ENCODE measurements around the gene NOS1. TPM values are rescaled to one million over a fixed set of nuclear protein-coding genes. Genes with fewer than 3 reads are reported as not detected.
A peak's percentile ranks its signal among the peaks of the same experiment; 100 is the strongest.

NOS1 gene
- total RNA-seq, 1 experiment from 2014 or later = not detected

DNA sequence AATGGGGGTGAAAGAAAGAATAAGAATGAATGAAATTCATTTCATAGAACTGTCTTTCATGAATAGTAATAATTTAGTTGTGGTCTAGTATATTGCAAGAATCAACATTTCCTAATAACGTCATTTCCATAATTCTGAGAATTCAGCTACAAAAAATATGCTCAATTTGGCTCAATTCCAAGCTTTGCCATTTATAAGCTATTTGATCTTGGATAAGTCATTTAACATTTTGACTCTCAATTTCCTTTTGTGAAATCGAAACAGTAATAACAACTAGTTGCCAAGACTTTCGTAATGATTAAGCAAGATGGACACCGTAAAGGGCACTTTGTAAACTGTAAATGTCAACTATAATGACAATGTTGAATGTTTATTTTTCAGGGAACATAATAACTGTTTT is 18.1 kb downstream of the NOS1 start:
- no peak for DNase-seq (ENCODE audit: low read depth, low spot score)
- in situ Hi-C loops (cut with HindIII; ENCODE audit: low pct_unique_long_range_greater_than_20kb, low sequenced_read_pairs) = no loop called here

DNA sequence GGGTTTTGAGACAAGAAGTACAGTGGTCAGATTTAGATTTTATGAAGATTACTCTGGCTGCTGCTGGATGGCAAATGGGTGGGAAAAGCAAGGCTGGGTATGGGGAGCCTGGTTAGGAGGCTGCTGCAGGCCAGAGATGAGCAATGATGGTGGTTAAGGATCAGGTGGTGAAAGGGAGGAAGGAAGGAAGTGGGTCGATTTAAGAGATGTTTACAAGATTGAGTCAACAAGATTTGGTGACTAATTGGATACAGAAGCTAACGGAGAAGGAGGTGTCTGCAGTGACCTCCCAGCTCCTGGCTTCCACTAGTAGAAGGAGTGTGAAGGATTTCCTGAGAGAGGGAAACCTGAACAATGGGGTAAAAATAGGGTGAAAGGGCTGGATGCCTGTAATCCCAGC is 18.7 kb downstream of the NOS1 start:
- no peak for DNase-seq (ENCODE audit: low read depth, low spot score)
- in situ Hi-C loops (cut with HindIII; ENCODE audit: low pct_unique_long_range_greater_than_20kb, low sequenced_read_pairs) = no loop called here

DNA sequence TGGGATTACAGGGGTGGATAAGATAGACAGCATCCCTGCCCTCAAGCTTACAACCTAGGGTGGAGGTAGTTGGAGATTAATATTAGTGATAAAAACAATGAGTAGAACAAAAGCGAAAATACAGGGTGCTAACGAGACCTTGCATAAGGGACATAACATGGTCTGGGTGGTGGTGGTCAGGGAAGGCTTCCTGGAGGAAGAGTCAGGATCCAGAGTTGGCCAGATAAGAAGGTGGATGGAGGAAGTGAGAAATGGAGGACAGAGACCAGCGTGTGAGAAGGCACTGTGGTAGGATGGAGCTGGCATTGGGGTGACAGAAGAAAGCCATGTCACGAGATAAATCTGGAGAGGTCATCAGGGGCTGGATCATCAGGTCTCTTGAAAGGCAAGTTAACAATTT is 19.2 kb downstream of the NOS1 start:
- no peak for DNase-seq (ENCODE audit: low read depth, low spot score)
- in situ Hi-C loops (cut with HindIII; ENCODE audit: low pct_unique_long_range_greater_than_20kb, low sequenced_read_pairs) = no loop called here

DNA sequence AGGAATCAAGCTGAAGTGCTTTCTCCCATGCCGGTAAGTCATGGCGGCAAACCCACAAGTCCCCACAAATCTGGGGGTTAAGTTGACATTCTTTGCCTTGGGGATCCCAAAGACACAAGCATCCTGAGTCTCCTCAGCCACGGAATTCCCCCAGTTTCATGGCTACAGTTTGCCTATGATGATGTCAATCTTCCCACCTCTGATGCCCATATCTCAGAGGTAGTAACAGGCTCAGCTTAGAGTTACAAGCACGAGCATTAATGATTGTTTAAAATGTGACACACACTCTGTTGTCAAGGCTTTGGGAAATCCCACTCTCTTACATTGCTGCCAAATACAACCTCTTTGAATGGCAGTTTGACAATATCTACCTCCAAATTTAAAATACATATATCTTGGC is 22.3 kb downstream of the NOS1 start:
- in situ Hi-C loops (cut with HindIII; ENCODE audit: low pct_unique_long_range_greater_than_20kb, low sequenced_read_pairs) = no loop called here
- no peak for DNase-seq (ENCODE audit: low read depth, low spot score)

DNA sequence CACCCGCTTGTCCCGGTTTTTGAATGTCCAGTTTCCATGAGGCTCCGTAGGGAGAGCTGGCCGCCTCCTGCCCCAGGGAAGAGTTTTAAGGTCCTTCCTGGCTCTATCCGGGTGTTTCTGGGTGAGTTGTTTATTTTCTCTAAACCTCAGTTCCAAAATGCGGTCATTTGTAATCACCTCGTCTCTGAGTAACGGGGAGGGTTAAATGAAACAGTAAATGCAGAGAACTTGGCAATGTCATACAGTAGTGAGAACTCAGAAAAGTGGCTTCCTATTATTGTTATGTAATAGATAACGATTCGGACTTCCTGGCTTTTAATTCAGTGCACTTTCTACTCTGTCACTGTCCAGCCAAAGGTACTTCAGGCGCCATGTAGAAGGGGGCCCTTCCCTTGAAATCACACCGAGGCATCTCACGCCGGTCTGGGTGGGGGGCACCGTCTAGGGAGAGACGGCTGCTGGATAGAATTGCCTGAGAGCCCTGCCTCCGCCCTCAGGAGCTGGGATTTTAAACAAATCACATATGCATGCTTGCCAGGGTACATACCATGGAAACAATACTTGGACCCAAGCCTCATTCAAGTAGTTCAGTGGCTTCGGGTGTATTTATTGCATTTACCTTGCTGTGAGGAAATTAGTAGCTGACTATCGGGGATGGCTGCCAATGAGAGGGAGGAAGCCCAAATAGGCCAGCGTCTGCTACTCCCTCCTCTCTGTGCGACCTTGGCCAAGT is 26.4 kb downstream of the NOS1 start:
- DNase-seq (ENCODE audit: low read depth, low spot score) = no peak
- in situ Hi-C loops (cut with HindIII; ENCODE audit: low pct_unique_long_range_greater_than_20kb, low sequenced_read_pairs) = no loop called here

DNA sequence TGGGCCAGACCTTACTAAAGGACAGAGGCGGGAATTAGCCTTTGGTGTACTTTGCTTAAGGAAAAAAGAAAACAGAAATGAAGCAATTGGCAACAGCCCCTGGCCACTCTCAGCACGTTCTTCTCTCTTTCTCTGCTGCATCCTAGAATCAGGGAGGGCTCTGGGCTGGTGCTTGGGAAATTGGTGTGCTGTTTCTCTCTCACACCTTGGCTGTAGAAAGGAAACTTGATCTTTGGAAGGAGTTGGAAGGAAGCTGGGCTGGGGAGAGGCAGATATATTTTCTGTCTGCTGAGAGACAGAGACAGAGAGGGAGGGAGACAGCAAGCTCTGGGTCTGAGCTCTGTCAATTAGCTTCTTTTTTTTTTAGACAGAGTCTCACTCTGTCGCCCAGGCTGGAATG is 27.4 kb downstream of the NOS1 start:
- in situ Hi-C loops (cut with HindIII; ENCODE audit: low pct_unique_long_range_greater_than_20kb, low sequenced_read_pairs) = no loop called here
- no peak for DNase-seq (ENCODE audit: low read depth, low spot score)

DNA sequence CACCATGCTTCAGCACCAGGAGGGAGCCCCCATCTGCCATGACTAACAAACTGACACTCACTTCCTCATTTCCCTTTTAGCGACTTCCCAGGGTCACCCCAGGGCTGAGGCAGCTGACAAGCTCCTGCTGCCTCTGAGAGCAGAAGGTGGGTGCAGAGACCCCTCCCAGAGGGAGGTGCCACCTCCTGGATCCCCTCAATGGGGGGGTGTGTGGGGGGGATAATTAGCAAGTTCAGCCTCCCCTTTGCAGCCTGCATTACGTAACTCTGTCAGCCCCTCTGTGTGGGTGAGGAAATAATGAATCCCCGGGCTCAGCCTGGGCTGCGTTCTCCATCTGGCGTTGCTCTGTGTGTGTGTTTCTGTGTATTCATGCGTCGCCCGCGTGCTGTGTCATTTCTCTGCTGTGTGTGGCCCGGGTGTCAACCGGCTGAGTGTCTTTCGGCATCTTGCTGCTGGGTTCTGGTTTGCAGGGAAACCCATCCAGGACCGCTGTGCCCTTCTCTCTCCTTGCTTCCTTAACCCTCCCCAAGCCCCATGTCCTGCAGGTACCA is 28.0 kb downstream of the NOS1 start:
- DNase-seq (ENCODE audit: low read depth, low spot score) = no peak
- in situ Hi-C loops (cut with HindIII; ENCODE audit: low pct_unique_long_range_greater_than_20kb, low sequenced_read_pairs) = no loop called here

DNA sequence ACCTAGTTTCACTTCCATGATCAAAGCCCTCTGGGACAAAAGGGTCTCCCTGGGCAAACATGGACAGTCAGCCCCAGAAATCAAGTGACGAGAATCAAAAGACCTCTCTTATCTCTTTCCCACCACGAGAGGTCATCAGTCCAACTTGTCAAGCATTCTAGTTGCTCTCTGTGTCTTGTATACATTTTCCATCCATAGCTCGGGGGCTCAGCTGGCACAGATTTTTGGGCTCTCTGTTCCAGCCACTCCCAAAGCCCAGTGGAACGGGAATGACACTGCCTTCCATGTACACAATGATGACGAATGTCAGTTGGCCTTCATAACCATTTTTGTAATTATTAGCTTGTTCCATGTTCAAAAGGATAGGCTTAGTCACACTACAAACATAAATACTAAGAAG is 29.7 kb downstream of the NOS1 start:
- DNase-seq (ENCODE audit: low read depth, low spot score) = peak; percentile 58

DNA sequence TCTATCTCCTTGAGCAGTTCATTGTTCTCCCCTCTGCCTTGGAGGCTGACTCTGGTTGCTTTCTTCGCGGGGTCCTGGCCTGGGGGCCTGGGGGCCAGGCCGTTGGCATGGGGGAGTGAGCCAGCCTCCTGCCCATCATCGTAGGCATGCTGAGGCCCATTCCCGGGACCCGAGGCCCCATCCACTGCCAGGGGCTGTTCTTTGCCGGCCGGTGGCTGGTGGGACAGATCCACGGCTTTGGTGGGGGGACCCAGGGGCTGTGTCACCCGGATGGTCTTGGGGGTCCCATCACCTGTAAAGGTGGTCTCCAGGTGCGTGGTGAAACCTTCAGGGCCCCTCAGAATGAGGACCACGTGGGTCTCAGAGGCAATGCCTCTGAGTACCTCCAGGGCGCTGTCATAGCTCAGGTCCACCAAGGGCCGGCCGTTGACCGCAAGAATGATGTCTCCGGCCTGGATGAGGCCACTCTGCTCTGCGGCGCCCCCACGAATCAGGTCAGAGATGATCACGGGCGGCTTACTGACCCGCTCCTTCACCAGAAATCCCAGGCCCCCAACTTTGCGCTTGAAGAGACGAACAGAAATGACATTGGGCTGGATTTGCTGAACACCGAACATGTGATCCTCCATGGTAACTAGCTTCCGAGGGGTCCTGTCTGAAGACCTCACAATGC is 30.8 kb downstream of the NOS1 start:
- in situ Hi-C loops (cut with HindIII; ENCODE audit: low pct_unique_long_range_greater_than_20kb, low sequenced_read_pairs) = no loop called here

More for the DNA sequence above, 29.7 kb downstream of the NOS1 start:
- in situ Hi-C loops (cut with HindIII; ENCODE audit: low pct_unique_long_range_greater_than_20kb, low sequenced_read_pairs) = no loop called here

DNA sequence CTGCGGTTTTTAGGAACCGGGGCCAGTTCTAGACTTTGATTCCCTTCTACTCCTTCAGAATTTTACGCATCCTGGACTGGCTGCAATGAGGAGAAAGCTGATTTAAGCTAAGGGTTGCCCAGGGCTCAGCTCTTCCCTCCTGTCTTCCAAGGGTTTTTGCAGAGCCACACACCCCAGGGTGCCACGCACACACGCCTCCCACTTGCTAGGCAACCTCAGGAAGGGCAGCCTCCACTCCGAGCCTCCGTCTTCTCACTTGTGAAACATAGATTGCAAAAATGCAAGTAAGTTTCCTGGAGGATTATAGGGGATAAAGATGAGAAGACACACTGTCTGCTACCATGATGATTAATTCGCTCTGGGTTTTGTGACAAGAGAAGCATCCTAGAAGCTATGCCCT is 31.7 kb downstream of the NOS1 start:
- DNase-seq (ENCODE audit: low read depth, low spot score) = no peak
- in situ Hi-C loops (cut with HindIII; ENCODE audit: low pct_unique_long_range_greater_than_20kb, low sequenced_read_pairs) = no loop called here

More for the DNA sequence above, 30.8 kb downstream of the NOS1 start:
- no peak for DNase-seq (ENCODE audit: low read depth, low spot score)

DNA sequence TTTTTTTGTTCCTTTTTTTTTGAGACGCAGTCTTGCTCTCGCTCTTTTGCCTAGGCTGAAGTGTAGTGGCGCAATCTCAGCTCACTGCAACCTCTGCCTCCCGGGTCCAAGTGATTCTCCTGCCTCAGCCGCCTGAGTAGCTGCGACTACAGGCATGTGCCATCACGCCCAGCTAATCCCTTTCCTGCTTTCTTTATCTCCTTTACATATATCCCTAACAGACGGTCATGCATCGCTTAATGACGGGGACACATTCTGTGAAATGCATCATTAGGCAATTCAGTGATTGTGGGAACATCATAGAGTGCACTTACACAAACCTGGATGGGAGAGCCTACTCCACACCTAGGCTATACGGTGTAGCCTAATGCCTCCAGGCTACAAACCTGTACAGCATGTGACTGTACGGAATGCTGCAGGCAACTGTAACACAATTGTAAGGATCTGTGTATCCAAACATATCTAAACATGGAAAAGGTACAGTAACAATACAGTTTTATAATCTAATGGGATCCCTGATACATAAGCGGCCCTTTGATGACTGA is 32.8 kb downstream of the NOS1 start:
- in situ Hi-C loops (cut with HindIII; ENCODE audit: low pct_unique_long_range_greater_than_20kb, low sequenced_read_pairs) = no loop called here
- DNase-seq (ENCODE audit: low read depth, low spot score) = no peak

DNA sequence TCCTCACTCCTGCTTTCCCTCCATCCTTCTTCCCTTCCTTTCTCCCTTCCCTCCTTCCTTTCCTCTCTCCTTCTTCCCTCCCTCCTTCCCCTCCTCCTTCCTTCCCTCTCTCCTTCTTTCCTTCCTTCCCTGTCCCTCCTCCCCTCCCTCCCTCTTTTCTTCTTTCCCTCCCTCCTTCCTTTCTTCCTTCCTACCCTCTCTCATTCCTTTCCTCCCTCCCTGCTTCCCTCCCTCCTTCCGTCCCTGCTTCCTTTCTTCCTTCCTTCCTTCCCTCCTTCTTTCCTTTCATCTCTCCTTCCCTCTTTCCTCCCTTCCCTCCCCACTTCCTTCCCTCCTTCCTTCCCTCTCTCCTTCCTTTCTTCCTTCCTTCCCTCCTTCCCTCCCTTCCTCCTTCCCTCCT is 39.0 kb downstream of the NOS1 start:
- DNase-seq (ENCODE audit: low read depth, low spot score) = no peak
- in situ Hi-C loops (cut with HindIII; ENCODE audit: low pct_unique_long_range_greater_than_20kb, low sequenced_read_pairs) = no loop called here

DNA sequence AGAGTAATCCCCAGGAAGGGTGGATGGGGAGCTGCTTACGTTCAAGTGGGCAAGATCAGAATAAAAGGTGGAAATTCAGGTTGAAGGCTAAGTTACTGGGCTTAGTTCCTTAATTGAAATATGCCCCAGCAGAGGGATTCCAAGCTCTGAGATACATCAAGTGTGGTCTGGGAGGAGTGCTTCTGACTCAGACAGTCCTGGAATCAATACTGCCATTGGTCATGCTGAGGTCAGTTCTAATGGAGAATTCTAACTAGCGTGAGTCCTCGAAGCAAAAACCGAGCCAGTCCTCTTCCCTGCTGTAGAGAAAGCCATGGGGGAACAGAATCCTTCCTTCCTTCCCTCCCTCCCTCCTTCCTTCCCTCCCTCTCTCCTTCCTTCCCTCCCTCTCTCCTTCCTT is 39.9 kb downstream of the NOS1 start:
- no peak for DNase-seq (ENCODE audit: low read depth, low spot score)
- in situ Hi-C loops (cut with HindIII; ENCODE audit: low pct_unique_long_range_greater_than_20kb, low sequenced_read_pairs) = no loop called here

DNA sequence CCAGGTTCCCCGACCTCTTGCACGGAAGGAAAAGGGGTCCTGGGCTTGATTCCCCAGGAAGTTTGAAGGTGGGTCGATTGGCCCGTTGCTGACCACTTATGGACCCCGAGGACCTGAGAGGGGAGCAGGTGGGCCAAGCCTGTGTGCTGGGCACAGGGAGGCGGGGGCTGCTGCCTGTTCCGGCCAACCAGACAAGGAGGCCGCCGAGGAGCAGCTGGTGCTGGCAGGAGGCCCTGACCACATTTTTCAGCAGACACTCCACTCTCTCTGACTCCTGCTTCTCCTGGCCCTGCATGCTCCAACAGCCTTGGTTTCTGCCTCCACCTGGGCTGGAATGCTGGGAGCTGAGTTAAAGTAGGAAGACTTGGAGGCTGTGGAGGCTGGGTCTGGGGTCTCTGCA is 42.8 kb downstream of the NOS1 start:
- no peak for DNase-seq (ENCODE audit: low read depth, low spot score)

DNA sequence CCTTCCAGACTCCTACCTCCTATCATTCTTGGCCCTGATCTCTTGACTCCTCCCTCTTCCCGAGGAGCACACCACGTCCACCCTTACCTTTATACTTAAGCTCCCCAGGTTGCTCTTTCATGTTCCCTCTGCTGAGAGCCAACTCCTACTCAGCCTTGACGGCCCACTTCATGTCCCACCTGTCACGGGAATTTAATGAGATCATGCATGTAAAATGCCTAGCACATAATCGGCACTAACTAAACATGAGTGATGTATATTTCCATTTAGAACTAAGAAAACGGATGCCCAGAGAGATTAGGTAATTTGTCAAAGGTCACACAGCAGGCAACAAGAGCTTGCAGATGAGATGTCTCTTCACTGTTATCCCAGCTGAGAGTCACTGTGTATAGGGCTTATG is 45.1 kb downstream of the NOS1 start:
- in situ Hi-C loops (cut with HindIII; ENCODE audit: low pct_unique_long_range_greater_than_20kb, low sequenced_read_pairs) = no loop called here
- no peak for DNase-seq (ENCODE audit: low read depth, low spot score)

More for the DNA sequence above, 42.8 kb downstream of the NOS1 start:
- in situ Hi-C loops (cut with HindIII; ENCODE audit: low pct_unique_long_range_greater_than_20kb, low sequenced_read_pairs) = no loop called here

DNA sequence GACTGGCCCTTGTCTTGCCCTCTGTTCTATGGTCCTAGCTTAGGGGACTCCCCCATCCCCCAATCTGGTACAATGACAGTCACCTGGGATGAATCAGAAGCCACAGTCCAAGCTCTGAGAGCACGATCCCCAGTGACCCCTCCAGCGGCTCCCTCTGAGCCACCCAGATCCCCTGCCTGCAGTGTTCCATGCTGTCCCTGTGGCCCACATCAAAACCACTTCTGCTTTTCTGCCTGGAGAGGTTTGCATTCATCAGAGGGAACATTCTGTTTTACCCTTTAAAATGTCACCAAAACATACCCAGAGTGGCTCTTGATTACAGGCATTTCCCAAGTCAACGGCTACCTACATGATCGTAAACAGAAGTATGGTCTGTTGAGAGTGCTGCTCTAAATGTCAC is 47.5 kb downstream of the NOS1 start:
- in situ Hi-C loops (cut with HindIII; ENCODE audit: low pct_unique_long_range_greater_than_20kb, low sequenced_read_pairs) = no loop called here
- peak; percentile 10 for DNase-seq (ENCODE audit: low read depth, low spot score)

DNA sequence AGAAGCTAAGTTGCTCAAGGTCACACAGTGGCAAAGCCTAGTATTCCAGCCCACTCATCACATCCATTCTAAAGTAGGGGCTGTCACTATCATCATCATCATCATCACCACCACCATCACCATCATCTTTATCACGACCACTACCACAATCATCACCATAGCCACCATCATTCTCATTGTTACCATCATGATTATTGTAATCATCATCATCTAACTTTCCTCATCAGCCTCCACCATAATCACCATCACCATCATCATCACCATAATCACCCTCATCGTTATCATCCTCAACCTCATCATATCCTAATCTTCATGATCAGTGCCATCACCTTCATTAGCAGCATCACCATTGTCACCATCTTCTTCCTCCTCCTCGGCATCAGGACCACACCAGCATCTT is 48.7 kb downstream of the NOS1 start:
- DNase-seq (ENCODE audit: low read depth, low spot score) = no peak
- in situ Hi-C loops (cut with HindIII; ENCODE audit: low pct_unique_long_range_greater_than_20kb, low sequenced_read_pairs) = no loop called here

DNA sequence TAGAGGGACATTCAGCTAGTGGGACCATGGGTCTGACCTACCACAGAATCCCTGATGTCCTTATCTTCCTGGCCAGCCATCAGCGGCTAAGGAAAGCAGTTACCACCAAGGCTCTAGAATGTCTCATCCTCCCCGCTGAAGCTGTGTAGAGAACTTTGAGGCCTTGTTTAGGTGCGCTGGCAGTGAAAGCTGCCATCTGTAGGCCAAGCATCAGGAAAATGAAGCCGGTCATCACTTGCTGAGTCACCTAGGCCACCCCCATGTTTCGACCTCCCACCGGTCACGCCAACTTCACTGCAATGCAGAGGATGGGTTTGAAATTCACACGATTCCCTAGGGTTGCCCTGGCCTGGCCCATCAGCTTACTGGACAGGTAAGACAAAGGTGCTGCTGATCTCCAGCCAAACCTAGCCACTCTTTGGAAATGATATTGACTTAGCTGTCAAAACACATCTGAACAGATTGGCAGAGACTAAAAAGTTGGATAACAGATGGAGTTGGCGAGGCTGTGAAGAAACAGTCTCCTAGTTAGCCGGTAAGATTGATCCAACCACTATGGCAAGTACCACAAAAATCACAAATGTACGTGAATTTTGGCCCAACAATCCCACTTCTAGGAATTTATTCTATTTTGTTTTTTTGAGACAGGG is 52.0 kb downstream of the NOS1 start:
- in situ Hi-C loops (cut with HindIII; ENCODE audit: low pct_unique_long_range_greater_than_20kb, low sequenced_read_pairs) = no loop called here
- no peak for DNase-seq (ENCODE audit: low read depth, low spot score)

Data from SK-MEL-5 (cell line).